GM19395 (cell line): ENCODE data around the gene GNPTG.

ENCODE experiments used
- ATAC-seq: cut with Tn5 transposase; IDR thresholded peaks from one replicate; pipeline ENCODE4 v1.9.1; 2021; ENCODE audit warnings: mild to moderate bottlenecking, moderate library complexity; ENCODE audit not compliant: unreplicated experiment

Gene GNPTG

DNA sequence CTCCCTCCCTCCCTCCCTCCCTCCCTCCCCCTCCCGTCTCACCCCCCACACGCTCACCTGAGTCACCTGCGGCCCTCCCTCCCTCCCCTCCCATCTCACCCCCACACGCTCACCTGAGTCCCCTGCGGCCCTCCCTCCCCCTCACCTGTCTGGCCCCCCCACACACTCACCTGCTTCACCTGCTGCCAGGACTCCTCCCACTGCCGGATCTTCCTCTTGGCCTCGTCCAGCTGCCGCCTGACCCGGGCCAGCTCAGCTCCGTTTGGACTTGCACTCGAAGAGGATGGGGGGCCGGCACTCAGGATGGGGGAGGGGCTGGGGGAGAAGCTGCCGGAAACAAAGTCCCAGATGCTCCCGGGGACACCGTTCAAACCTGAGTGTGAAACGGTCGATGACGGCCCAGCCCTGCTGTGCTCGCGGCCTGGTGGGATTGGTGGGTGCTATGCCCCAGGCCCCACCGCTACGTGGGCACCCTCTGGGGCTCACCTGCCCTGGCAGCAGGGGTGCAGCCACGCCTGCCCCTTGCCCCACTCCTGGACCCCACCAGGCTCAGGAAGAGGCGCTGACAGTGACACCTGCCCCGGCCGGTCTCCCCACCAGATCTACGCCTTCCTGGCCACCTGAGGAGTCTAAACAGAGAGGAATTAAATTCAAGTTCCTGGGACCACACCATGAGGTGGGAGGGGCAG, 15.9 kb downstream of the GNPTG start:
- no peak for ATAC-seq

DNA sequence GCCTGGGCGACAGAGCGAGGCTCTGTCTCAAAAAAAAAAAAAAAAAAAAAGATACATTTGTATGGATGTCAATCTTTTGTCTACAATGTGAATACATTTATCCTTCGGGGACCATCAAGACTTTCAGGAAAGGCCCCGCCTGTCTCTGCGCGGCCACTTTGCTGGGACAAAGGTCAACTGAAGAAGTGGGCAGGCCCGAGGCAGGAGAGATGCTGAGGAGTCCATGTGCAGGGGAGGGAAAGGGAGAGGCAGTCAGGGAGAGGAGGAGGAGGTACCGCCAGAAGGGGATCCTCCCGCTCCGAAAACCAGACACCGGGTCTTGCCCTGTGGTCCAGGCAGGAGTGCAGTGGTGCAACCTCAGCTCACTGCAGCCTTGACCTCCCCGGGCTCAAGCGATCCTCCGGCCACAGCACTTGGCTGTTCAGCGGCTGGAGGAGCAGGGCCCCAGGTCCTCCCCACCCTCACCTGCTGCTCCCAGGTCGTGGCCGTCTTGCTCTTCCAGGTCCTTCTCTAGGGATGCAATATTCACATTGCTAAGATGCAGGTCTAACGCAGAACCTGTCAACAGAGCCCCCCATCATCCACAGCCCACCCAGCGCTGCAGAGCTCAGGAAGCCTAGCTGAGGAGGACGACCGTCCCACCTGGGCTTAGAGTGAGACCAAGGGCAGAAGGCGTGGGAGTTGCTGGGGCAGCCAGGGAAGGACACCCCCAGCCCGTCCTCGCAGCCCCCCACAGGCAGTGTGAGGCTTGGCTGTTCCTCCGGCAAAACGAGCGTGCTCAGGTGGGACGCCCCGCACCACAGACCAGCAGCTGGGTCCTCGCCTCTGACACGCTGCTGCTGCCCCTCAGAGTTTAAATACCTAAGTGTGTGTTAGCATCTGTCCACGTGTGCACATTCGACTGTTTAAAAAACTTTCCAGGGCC, 19.6 kb downstream of the GNPTG start:
- no peak for ATAC-seq

DNA sequence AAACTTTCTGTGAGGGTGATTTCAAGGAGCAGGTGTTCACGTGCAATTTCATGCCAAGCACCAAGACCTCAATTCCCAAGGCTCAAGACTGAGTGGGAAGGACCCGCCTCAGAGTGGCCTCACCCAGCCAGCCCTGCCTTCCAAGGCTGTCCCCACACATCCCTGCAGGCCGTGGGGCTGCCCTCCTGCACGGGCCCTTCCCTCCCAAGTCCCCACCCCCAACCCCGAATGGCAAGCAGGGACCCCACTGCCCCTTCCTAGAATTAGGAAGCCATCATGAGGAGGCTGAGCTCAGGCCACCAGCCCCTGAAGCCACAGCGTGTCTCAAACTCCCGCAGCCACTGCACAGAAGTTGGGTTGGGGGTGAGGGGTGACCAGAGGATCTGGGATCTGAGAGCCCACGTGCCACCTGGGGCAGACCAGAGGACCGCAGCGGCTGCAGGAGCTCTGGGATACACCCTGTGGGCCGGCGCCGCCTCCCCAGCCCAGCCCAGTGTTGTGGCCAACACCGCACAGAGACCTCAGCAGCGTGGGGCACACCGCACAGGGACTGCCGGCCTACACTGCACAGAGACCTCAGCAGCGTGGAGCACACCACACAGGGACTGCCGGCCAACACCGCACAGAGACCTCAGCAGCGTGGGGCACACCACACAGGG, 20.7 kb downstream of the GNPTG start:
- no peak for ATAC-seq

DNA sequence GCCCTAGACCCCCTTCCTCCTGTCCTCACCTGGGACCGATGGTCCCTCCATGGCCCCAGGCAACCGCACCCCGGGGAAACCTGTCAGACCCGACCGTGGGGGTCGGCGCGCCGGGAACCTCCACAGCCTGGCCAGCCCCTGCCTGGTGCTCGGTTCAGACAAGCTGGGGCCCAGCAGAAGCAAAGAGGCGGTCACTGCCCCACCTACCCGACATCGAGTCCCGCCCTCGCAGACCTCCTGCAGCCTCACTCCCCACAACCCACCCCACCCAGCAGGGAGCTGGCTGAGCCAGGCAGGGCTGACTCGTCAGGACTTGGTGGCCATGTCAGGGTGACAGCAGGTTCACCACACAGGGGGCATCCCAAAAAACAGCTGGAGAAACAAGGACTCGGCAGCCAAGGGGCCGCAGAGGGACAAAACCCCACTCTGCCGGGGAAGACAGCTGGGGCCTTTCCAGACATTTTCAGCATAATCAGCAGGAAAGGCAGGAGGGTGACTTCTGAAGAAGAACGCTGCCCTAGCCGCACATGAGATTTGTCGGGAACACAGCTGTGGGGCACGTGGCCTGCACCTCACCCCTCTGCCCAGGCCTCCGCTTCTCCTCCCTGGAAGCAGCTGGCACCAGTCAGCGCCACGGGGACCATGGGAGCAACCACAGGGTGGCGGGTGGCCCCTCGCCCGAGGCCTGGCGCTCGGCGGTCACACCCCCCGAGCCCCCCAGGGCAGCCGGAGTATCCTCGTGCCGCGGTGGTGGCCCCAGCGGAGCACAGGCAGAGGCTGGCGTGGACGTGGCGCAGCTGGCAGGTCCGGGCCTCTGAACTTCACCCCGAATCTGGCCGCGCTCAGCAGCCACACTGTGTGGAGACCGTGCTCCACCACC, 22.9 kb downstream of the GNPTG start:
- ATAC-seq = no peak

DNA sequence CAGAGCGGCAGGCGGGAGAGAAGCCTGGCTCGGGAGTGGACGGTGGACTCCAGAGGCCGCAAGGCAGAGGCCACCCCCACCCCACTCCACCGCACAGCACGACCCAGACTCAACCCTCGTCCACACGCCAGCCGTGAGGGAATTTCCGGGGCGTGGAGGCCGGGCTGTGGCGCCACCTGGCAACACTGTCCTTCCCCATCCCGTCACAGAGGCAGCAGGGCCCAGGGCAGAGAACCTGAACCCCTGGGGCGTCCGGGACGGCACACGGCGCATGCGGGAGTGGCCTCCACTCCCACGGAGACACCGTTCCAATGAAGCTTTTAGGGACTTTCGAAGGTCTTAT, 23.5 kb downstream of the GNPTG start:
- no peak for ATAC-seq

DNA sequence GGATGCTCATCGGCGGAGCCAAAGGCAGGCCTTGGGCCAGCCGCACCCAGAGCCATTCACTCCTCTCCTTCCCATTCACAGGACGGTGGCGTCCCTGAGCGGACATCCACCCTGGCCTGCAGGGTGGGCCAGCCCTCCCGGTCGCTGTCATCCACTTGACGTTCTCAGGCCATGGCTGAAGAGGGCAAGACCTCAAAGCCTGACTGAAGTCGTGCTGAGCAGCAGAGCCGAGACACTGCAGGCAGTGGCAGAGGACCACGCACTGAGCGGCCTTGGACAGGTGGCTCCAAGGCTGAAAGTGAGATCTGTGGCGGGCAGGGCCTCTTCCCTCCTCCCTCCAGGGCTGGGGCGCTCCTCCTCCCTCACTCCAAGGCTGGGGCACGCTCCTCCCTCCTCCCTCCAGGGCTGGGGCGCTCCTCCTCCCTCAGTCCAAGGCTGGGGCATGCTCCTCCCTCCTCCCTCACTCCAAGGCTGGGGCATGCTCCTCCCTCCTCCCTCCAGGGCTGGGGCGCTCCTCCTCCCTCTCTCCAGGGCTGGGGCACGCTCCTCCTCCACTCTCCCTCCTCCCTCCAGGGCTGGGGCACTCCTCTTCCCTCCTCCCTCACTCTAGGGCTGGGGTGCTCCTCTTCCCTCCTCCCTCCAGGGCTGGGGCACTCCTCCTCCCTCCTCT, 24.1 kb downstream of the GNPTG start:
- no peak for ATAC-seq

DNA sequence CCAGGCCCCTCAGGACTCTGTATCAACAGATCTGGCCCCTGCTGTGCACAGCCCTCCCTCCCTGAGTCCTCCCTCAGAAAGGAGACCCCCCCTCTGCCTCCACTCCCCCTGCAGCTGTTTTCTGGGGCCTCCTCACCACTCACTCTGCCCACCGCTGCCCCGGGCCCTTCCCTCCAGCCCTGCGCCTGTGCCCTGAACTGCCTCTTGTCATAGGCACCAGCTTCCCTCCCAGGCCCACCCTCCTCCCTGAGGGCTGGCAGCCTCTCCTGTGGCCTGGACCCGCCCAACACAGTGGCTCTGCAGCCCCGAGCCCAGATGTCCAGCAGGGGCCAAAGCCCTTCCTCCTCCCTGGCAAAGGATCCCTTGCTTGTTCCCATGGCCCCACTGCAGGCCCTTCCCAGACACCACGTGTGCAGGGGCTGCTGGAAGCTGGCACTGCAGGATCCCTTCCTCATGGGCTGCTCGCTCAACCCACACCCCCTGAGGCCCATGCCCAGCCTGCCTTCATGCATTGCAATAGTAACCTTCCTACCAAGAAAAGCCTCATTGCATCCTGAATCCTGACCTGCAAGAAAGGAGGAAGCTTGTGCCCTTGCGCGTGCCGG, 25.8 kb downstream of the GNPTG start:
- no peak for ATAC-seq

DNA sequence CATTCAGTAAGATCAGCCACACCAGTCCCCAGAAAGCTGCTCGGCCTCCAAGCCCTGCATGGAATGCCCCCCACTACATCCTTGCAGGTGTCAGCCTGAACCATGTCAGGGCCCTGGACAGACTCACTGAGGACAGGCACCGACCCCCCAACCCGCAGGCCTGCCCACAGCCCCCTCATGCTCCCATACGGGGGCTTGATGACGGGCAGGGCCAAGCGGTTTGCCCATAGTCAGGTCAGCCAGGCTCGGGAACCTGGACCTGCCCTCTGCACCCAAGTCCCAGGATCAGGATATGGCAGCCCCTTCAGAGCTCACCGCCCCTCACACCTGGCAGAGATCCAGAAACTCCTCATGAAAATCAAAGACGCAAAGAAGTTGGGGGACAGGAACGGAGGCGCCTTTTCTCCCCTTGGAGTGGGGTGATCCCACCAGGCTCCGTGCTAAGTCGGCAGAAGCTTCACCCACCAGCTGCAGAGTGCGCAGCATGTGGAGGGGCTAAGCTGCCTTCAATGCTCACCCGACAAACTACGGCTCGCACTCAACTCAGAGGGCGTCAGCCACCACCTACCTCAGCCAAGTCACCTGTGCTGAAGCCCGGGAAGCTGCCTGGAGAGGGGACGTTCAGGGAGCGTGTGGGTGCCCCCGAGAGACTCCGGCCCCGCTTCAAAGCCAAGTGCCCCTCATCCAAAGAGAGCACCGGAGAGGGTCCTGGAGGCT, 26.5 kb downstream of the GNPTG start:
- ATAC-seq = no peak

DNA sequence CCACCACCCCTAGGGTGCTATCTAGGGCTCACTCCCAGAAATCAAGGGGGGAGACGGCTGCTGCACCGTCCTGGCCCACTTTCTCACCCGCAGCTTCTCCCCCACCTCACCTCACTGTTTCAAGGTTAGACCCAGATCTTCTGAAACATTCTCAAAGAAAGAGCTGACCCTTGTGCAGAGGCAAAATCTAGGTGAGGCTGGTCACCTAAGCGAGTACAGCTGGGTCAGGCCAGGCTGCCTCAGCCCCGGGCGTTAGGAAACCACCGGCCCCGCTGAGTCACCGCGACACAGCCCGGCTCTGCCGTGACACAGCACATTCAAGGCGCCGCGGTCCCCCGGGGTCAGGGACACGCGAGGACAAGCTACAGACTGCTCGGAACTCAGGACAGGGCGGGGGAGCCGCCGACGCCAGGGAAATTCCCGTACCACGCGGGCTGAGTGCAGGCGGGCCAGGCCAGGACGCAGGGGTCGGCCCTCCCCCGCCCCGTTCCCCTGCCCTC, 27.1 kb downstream of the GNPTG start:
- no peak for ATAC-seq

DNA sequence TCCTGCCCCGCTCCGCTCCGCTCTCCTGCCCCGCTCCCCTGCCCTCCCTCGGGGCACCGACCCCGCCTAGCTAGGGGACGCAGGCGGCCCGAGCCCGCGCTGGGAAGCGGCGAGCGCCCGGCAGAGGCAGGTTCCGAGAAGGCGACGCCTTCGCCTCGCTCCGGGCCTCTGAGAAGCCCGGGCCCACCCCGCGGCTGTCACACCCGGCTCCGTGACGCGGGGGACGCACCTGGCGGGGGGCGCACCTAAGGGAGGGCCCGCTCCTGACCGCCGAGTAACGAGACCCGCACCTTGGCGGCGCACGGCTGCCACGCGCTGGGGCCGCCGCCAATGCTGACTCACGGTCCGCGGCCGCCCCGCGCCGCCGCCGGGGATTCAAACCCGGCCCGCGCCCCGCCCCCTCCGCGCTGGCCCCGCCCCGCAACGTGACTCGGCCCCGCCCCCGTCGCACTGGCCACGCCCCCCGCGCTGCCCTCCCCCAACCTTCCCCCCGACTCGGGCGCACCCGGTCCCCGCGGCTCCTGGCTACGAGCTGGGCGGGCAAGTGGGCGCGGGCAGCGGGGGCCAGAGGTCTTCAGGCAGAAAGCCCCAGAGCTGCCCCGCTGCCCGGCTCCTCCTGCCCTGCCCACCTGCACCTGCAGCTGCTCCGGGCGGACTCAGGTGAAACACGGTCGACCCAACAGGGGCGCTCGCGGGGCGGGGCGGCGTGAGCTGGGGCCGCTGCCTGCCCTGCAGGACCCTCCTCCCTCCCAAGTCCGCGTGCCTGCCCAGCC, 27.8 kb downstream of the GNPTG start:
- no peak for ATAC-seq

DNA sequence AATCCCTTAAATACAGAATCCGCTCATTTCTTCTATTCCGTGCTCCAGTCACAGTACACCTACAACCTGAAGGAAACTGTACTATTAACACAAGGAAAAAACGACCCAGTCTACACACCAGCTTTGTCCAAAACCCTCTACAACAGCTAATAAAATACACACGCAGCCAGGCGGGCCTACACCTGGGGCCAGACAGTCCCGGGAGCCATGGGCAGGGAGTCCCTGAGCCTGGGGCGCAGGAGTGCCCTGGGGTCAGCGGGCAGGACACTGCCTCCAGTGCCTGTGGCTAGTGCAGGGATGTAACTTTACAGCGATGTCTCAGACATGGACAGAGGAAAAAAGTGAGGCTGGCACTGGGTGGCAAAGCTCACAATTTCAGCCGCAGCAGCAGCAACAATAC, 28.5 kb downstream of the GNPTG start:
- no peak for ATAC-seq

DNA sequence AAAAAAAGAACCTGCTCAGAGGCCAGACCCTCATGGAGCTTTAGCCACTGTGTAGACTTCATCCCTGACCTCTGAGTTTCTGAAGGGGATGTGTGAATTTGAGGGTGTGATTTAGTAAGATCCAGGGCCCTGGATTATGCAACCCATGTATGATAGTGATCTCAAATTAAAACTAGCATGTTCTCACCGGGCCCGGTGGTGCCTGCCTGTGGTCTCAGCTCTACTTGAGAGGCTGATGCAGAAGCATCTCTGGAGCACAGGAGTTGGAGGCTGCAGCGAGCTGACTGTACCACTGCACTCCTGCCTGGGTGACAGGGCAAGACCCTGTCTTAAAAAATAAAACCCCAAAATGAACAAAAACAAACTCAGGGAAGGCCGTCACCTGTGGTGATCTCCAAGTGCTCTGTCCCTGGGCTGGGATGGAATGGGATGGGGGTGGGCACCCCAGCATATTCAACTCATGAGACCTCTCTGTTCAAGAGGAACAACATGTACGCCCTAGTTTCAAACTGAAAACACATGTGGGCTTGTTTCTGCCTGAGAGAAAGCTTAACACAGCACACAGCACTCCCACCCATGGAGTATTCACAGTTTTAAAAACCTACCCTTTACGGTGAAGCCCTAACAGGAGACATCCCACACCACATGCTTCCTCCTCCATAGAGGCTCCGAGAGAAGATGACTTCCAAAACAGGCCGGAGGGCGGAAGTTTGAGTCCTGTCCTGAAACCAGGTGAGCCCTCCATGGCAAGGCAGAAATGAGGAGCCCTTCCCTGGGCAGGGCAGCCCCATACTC, 30.1 kb downstream of the GNPTG start:
- no peak for ATAC-seq

DNA sequence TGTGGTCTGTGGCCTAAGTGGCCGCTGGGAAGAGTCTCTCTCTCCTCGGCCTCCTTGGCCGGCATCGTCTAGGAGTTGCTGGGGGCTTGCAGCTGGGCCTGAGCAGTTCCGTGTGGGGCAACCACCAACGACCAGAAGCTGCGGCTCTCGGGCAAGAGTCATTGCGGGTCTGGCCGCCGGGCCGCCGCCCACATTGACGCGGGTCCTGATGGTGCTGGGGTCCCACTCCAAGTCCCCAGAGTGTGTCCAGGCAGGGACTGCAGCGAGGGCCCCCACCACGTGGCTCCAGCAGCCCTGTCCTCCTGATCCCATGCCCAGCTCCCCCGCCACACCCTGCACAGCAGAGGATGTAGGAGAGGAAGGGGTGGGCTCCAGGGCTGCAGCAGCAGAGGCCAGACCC, 31.8 kb downstream of the GNPTG start:
- no peak for ATAC-seq

DNA sequence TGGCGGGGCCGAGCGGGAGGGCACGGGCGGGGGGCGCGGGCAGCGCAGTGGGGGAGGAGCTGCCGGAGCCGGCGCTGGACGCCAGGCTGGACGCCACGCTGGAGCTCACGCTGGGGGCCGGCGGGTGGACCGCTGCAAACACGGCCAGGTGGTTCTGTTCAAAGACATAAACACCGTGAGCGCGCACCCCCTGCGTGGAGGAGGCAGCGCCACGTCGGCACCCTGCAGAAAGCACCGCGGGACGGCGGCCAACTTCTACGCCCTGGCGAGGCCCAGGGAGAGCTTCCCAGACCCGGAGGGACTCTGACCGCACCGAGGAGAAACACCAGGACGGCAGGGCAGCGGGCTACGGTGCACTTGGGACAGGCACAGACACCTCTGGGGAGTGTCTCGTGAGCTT, 33.5 kb downstream of the GNPTG start:
- no peak for ATAC-seq

DNA sequence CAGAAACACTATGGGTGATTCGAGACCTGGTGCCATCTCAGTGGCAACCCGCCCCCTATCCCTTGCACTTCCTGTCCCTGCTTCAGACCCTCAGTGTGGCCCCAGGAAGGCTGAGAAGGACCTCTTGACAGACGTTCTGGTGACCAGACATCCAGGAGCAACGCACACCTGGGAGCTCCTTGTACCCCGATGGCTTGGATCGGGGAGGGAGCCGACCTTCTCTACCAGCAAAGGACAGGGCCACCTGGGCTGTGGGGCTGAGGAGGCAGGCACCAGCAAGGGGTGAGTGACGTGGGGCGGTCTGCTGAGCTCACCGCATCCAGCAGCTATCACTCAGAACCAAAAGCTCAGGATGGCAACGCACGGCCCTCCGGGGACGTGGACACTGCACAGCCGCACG, 35.6 kb downstream of the GNPTG start:
- ATAC-seq = no peak

DNA sequence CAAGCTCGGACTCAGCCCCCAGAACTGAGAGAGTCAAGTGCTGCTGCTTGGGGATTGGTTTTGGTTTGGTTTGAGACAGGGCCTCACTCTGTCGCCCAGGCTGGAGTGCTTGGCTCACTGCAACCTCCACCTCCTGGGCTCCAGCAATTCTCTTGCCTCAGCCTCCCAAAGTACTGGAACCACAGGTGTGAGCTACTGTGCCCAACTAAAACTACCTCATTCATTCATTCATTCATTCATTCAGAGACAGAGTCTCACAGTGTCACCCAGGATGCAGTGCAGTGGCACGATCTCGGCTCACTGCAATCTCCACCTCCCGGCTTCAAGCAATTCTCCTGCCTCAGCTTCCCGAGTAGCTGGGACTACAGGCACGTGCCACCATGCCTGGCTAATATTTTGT, 38.0 kb downstream of the GNPTG start:
- ATAC-seq = no peak

DNA sequence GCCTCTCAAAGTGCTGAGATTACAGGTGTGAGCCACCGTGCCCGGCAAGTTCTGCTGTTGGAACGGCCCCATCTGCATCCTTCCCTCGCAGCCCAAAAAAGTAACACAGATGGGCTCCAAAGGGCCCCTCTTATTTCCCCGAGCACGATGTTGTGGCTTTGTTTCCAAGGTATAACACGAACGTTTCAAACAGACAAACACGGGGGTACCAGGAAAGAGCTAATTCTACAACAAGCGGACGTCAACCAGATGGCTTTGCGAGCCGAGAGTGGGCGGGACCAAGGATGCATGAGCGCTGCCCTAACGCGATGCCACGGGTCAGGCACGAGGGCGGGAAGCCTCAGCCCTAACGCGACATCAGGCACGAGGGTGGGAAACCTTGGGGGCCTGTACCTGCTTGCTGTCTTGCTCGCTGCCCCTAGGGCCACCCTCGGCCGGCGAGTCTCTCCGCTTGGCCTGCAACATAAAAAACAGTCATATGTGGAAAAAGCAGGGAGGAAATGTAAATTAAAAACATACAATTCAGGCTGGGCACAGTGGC, 38.6 kb downstream of the GNPTG start:
- no peak for ATAC-seq
